ENCODE measurements around the gene NR3C1.

Gene NR3C1

DNA sequence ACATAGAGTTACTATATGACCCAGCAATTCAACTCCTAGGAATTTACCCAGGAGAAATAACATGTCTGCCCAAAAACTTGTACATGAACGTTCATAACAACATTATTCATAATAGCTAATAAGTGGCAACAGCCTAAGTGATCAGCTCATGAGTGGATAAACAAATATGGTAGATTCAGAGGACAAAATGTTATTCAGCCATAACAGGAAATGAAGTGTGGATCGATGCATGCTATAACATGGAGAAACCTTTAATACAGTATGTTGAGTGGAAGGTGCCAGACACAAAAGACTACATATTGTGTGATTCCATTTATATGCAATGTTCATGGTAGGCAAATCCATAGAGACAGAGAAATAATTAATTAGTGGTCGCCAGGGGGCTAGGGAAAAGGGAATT, 22.3 kb upstream of the NR3C1 start:
- no peak for DNase-seq

DNA sequence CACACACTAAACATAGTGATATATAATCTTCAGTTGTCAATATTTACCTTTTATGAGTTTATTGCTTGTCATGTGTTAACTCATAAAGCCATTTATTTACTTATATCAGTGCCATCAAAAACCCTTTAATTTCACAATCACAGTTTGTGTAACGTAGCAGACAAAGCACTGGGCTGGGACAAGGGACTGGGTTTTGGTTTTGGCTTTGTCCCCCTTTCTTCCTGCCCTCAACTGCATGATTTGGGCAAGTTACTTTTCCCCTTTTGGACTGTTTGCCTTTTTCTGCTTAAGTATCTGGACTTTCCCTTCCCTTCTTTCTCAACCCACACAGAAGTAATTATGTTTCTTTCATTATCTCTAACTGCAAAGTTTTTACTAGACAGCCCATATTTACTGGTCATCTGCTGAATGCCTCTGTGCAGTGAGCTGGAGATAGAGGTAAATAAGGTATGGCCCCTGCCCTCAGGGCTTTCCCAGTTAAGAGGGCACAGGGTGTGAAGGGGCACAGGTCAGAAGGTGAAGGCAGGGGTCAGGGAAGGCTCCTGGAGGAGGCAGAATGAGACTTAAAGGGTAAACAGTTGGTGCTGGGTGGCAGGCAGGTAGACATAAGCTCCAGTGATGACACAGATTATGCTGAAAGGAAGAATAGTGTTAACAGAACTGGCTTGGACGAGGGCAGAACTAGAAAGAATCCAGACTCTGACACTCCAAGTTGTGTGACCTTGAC, 14.8 kb upstream of the NR3C1 start:
- DNase-seq = no peak

DNA sequence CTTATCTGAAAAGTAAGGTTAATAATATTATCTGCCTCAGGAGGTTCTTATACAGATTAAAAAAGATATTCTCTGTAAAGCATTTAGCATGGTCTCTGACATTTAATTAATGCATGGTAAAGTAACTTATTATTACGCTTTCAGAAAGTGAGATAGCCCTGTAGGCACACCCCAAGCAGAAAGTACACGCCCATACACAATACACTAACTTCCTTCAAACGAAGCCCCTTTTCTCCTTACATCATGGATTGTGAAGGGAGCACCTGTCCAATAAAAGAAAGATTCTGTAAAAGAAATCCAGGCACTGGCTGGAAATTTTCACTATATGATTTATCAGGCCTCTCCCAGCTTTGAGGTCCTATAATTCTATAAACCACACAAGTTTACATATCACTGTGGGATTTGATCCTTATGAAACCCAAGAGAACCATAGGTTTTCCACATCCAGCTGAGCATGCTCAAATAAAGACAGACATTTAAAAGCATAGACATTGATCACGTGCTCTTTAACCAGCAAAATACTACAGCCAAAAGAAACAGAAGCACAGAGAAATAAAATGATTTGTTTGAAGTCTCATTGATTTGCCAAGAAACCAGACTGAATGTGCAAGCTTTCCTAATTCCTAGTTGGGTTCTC, 14.1 kb upstream of the NR3C1 start:
- DNase-seq = no peak

DNA sequence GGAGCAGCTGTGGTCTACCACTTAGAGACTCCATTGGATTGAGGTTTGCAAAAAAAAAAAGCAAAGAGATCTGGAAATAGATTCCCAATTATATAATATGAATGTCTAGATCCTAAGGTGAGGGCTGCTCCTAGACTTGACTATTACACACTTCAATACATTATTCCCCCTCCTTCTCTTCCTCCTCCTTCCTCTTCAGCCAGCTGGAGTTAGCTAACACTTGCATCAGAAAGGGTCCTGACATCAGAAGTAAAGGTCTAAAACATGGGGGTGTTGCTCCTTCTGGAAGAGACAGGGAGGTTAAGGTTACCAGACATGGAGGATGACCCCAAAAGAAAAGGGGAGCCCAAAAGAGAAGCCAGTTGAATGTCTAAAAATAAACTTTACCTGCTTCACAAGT, 12.9 kb upstream of the NR3C1 start:
- DNase-seq = no peak

DNA sequence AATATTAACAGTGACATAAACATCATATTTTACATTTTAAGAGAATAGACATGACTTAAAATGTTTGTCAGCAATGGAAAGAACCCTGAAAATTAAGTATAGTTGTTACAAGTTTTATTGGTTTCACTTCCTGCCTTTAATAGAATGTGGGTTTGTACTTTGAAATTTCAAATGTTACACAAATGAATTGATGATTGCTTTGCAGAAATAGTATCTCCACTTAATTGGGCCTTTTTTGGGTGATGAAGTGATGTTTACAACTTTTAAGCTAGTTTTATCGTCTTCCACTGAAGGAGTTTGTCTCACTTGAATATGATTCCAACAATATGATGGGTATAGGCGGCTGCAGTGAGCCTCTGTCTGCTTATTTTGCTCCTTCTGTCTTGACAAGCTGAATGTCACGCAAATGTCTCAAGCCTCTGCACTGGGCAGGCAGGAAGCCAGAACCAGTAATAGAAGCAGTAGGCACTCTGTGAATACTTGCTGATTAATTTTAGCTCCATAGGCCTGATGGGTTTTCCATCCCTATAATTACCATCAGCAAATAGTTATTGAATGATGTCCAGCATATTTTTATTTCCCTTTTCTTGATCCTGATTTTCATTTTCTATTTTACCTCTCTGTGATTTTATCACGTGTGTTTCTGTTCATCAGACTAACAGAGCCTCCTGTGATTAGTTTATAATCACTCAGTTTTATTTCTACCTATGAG, 10.6 kb upstream of the NR3C1 start:
- no peak for DNase-seq

DNA sequence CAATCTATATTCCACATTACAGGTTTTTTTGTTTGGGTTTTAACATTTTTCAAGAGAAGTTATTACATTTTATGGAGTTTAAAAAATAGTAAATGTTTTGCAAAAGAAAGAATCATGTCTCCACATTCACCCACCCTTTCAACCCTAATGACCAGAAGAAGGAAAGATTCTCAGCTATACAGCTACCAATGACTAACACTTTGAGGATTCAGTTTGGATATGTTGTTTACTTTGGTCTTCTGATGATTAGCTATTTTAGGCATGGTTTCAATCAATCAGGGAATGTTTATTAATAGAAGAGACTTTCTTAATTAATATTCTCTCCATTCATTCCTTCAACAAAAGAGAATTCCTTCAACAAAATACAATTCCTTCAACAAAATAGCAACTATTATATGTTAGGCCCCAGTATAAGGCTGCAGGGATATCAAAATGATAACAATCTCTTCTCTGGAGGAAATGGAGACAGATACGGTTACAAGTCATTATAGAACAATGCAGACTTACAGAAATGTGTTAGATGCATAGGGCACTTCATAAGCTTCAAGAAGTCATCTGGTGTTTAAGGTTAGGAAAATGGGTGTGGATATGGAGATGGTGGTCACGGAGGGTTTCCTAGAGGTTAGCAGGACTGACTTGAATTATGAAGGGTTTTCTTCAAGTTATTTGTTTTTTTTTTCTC, 9.3 kb upstream of the NR3C1 start:
- no peak for DNase-seq

DNA sequence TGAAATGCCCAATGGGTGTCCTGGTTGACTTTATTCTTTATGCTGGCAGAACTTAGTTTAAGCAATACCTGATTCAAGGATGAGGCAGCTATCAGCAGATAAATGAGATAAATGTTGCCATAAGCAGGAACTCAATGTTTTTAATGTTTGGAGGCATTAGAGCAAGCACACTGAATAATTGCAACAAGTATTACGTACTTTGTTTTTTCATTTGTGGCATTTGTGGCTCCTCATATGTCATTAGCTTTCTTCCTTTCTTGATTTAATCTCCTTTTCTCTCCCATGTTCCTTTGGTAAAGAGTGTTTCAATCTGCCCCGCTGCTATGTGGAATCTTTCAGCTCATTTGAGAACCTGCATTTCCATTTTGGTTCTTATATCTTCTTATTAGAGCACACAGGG, 6.4 kb upstream of the NR3C1 start:
- no peak for DNase-seq

DNA sequence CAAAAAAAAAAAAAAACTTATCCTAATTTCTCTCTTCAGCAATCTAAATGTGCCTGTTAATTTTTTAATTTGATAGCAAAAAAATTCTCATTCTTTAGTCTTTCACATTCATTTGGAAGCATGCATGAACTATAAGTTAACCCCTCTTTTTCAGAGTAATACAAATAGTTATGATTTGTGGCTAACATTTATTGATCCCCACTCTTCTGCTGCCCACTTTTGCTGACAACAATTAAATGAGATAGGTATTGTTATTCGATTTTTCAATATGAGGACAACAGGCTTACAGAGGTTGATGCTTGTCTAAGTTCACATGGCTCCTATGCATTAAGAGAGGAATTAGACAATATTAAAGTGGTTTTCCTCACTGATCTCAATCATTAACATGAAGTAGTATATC, 2.9 kb upstream of the NR3C1 start:
- DNase-seq = no peak

DNA sequence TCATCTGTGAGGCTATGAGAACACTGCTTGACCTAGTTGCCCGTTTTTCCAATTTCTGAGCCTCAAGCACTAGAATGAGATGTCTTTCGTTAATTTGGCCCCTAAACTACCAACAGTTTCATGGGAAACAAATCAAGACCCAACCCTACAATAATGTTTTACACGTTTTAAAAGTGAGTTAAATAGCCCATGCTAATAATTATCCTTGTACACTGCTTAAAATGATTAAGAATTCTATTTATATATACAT, 2.3 kb upstream of the NR3C1 start:
- no peak for DNase-seq

DNA sequence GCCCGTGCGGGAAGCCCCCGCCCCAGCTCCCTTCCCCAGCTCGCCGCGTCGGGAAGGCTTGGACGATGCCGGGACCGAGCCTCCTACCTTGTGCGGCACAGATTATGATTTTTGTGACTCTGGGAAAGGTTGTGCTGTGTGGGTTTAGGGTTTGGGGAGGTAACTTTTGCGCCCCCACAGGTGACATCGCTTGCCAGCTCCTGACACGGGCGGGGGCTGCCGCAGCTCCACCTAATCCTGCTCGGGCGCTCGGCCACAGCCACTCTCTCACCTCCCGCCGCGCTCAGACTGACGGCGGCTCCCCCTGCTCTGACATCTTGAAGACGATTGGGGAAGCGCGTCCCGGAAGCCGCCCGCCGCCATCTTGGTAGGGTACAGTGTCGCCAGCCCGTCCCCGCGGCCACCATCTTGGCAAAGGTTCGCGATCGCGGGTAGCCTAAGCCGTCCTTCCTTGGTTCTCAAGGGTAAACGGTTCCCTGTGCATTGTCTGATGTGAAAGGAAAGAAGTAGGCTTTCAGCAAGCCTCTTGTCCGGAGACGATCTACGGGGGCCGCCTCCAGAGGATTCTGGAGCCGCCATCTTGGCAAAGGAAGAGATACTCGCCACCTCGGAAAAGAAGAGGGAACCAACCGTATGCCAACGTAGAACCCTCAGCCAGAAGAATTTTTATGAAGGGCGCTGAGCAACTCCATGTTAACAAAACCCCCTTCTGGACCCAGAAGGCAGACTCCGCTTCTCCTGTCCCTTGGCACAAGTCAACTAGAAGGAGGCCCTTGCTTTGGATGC, 1.8 kb upstream of the NR3C1 start:
- DNase-seq = peak; percentile 88

DNA sequence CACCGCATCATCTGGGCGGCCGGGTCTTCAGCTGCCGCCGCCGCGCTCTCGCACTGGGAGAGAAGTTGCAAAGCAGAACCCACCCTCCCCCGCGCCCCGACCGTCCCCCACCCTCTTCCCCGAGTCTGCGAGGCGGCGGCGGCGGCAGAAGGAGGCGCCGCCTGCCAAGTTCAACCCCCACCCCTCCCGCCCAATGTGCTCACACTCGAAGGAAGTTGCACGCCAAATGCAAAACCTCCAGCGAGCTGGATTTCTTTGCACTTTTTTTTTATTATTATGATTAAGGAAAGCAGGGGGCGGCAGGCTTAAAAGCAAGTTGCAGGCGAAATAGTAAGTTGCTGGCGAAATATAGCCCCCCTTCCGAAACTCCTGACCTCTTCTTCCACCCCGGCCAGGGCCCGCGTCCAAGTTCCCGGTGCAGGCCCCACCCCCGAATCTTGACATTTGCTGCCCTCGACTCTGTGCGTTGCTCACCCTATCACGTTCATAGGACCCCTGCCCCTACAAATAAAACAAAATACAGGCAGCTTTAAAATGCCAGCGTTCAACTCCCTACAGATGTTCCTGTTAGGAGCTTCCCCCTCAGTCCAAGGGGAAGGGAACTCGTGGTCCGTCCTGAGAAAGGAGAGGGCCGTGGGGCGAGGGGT, 1.1 kb upstream of the NR3C1 start:
- peak; percentile 68 for DNase-seq

DNA sequence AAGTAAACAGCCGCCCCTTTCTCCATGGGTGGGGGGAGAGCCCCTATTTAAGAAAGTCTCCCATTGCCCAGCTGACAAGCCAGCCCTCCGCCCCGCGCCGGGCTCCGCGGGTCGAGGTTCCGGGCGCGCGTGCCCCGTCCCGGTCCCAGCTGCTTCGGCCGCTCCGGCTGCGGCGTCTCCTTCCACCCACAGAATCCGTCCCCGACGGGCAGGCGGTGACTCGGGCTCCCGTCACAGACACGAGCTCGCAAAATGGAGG, 223 bp downstream of the NR3C1 start:
- no peak for DNase-seq

DNA sequence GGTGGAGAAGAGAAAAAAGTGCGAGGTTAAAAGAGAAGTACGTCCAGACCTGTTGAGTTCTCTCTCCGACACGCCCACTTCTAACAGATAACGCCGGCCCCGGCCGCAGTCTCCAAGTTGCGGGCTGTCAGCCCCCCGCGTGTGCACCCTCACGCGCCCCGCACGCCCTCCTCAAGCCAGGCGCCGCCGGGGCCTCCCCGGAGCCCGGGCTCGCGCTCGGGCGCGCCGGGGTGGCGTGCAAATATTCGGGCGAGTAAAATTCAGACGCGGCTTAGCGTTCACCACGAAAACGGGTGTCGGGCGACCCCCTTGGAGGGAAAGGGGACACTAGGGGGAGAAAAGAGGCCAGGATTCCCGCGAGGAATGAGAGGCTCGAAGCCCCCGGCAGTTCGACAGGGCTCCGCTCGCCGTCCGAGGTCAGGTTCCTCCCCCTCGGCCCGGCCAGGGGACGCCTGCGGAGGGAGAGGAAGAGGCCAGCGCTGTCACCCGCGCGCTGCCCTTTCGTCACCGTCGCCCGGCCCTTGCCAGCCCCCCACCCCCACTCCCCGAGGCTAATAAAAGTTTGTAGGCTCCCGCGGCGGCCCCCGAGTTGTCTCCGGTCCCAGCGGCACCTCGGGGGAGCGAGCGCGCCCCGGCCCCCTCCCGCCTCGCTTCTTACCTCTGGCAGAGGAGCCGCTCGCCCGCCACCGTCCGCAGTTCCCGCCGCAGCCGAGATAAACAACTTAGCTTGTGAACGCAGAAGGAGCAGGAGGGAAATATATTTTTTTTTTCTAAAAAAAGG, 743 bp downstream of the NR3C1 start:
- peak; percentile 12 for DNase-seq

DNA sequence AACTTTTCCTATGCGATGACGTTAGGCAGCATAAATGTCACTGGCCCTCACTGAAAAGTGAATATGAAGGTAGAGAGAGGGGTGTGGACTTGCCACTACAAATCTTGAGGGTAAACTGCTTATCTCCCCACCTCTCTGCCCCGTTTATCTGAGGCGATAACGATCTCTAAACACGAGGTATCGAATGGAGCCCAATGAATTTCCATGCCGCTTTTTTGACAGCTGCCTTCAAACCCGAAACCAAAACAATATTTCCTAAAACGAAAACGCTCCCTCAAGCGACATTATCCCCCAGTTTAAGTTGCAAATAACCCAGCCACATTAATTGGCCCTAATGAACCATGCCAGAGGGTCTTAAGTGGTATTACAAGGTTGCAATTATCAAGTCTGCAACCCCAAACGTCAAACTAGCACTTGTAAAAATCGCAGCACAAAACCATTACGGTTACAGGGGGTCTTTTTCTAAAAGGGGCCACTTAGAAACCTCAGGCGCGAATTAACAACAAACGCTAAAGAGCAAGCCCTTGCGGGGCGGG, 1.4 kb downstream of the NR3C1 start:
- DNase-seq = no peak

DNA sequence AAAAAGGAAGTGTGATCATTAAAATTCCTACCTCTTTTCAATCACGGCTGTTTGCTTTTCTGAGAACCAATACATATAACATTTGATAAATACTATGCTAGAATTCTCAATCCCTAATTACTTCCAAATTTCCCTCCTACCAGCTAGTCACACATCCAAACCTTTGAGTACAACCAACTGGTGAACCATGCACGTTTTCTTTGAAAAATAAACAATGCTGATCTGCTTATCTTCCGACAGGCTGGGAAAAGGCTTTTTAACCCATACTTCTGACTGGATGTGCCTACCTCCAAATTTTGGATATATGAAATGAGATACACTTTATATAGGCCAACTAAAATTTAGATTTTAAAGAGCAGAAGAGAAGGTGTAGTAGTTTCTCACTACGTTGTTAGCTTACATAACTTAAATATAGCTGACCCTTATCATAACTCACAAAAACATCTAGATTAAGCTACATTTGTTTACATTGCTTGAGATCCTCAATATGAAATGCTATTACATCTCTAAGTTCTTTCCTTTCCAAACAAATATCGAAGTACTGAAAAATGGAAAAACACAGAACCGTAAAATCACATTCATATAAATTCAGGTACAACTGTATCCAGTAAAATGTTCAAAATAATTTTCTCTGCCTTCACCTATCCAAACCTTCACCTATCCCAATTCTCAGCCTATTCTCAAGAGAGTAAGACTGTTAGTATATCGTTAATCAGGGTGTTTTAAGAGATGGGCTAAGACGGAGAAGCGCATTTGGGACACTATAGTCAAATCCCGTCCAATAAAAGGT, 2.1 kb downstream of the NR3C1 start:
- no peak for DNase-seq

DNA sequence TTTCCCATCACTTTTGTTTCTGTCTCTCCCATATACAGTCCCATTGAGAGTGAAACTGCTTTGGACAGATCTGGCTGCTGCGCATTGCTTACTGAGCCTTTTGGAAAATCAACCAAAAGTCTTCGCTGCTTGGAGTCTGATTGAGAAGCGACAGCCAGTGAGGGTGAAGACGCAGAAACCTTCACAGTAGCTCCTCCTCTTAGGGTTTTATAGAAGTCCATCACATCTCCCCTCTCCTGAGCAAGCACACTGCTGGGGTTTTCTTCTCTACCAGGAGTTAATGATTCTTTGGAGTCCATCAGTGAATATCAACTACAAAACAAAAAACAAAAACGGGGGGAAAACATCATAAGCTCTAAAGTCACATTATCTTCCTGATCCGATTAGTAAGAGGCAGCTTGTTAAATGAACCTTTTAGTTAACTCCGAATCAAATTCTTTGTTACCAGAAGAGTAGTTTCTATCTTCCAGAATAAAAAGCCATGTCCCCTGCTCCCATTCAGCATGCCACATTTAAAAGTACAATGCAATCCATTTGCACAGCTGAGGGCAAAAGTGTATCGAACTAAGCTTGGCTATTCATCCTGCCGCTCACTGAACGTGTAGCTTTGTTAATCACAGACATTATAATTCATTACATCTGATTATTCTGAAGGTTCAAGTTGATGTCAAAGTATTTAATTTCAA, 2.8 kb downstream of the NR3C1 start:
- peak; percentile 32 for DNase-seq

DNA sequence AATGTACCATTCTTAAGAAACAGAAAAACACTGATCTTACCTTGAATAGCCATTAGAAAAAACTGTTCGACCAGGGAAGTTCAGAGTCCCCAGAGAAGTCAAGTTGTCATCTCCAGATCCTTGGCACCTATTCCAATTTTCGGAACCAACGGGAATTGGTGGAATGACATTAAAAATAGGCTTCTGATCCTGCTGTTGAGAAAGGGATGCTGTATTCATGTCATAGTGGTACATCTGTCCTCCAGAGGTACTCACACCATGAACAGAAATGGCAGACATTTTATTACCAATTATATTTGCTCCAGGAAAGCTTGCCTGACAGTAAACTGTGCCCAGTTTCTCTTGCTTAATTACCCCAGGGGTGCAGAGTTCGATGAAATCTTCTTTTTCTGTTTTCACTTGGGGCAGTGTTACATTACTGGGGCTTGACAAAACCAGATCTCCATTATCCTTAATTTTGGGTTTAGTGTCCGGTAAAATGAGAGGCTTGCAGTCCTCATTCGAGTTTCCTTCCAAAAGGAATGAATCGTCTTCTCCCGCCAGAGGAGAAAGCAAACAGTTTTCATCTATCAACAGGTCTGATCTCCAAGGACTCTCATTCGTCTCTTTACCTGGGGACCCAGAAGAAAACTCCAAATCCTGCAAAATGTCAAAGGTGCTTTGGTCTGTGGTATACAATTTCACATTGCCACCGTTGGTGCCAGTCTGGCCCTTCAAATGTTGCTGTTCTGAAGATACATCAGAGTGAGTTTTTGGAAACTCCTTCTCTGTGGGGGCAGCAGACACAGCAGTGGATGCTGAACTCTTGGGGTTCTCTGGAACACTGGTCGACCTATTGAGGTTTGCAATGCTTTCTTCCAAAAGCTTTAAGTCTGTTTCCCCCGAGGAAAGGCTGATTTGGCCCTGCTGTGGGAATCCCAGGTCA, 3.6 kb downstream of the NR3C1 start:
- no peak for DNase-seq

DNA sequence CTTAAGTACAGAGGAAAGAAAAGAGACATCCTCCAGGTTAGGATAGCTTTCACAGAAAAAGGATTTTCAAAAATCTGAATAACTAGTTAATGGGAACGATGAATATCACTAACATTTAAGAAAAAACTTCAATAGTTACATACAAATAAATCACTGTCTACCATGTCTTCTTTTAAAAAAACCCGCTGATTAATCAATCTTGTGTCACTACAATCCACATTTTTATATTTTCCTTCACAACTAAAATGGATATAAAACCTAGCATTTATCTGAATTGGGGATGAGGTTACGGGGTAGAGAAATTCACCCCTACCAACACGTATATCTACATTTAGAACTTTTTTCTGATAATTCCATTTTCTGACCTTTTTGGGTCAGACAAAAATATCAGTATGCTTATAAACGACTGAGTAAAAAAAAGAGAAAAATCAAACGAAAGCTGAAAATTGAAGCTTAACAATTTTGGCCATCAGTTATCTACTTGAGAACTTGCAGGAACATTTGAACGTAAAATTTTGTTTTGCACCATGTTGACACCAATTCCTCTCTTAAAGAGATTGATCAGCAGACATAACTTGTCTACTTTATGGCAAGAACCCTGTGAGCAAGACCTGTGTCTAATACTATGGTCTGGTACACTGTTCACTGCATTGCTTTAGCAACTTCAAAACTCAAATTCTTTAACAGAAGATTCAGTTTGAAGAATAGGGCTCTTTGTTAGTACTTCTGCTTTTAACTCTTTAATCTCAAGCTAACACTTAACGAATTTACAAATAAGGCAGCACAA, 4.8 kb downstream of the NR3C1 start:
- no peak for DNase-seq

DNA sequence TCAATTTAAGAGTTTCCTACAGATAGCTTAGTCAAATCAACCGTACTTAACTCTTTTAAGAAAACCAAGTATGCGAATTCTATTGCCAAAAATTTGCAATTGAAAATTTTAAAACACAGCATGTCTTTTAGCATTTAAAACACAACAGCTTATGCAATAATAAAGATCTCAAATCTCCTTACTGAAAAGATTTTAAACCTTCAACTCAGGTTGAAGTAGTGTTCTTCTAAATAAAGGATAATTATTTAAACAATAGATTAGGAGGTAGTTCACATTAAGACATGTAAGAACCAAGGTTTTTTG, 5.5 kb downstream of the NR3C1 start:
- DNase-seq = no peak

All from NCI-H510A treated with DMSO at 0.1 percent for 48 hours (cell line).